Immature natural killer cell (primary cell): ENCODE results near the gene SNX18. TPM values are rescaled to one million over a fixed set of nuclear protein-coding genes. Genes with fewer than 3 reads are reported as not detected.
"Not testable (repeated sequence)": the region's sequence is repeated elsewhere in the genome, so short reads cannot be mapped to it uniquely, and the experiment has no call there.

Experiments
- DNase-seq, 3 donors: peaks; one replicate each; pipeline ENCODE4 v3.0.0; 2022; ENCODE audit warnings: mixed read lengths in 1 of 3
- H3K27ac Mint-ChIP-seq, 6 donors: one replicate each; pipeline ENCODE4 v1.8.0; 2020; ENCODE audit warnings: mixed read lengths in 6 of 6, mild to moderate bottlenecking in 5 of 6, inconsistent platforms in 4 of 6, moderate library complexity in 3 of 6
- H3K27me3 Mint-ChIP-seq, 3 donors: one replicate each; pipeline ENCODE4 v1.8.0; 2020 to 2021; ENCODE audit warnings: low read depth in 3 of 3, mild to moderate bottlenecking in 3 of 3, mixed read lengths in 3 of 3, moderate library complexity in 3 of 3, inconsistent platforms in 1 of 3
- H3K36me3 Mint-ChIP-seq, 3 donors: one replicate each; pipeline ENCODE4 v1.8.0; 2020; ENCODE audit warnings: mixed read lengths in 3 of 3, inconsistent platforms in 2 of 3, mild to moderate bottlenecking in 2 of 3
- H3K4me1 Mint-ChIP-seq, 2 donors: one replicate each; pipeline ENCODE4 v1.8.0; 2020; ENCODE audit warnings: inconsistent platforms in 2 of 2, mild to moderate bottlenecking in 2 of 2, mixed read lengths in 2 of 2, moderate library complexity in 1 of 2
- H3K4me3 Mint-ChIP-seq, 5 donors: one replicate each; pipeline ENCODE4 v1.8.0; 2020; ENCODE audit warnings: mild to moderate bottlenecking in 5 of 5, mixed read lengths in 5 of 5, inconsistent platforms in 3 of 5, moderate library complexity in 3 of 5
- H3K9me3 Mint-ChIP-seq, 6 donors: one replicate each; pipeline ENCODE4 v1.8.0; 2020; ENCODE audit warnings: mild to moderate bottlenecking in 6 of 6, mixed read lengths in 6 of 6, inconsistent platforms in 4 of 6, moderate library complexity in 3 of 6
- polyA plus RNA-seq, 3 donors: library from polyadenylated mRNA; unstranded; fragments of 300-500 nt; fragmentation: Illumina TruSeq; gene quantifications; one replicate each; pipeline ENCODE4 v1.2.3, GENCODE V29; 2021

The SNX18 gene
- polyA plus RNA-seq, 3 donors from 2014 or later: 1.5 to 10.2 (median 6.0) TPM

DNA sequence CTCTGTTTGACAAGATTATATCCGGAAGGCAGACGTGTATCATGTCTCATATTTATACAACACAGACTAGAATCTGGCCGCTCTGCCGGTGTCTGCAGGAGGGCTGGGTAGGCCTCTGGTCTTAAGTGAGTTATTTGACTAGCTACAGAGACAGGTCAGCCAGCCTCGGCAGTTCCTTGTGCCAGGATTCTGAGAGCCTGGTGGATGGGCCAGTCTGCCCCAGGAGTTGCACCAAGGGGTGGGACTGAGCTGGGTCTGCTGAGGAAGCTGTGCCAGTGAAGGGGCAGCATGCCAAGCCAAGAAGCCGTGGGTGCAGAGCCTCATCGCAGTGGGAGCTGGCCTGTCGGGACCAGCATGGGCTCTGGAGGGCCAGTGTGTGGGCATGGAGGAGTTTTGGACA is 7.1 kb downstream of the SNX18 start:
- peak overlapping the region in 4 of 5 donors; percentile 93 to 99 (median 94) for H3K4me3 Mint-ChIP-seq
- H3K4me1 Mint-ChIP-seq: peaks cover 0 to 17% of the 10 kb centered on the region in 2 donors
- H3K36me3 Mint-ChIP-seq: peaks cover 0 to under 1% (median 0%) of the 10 kb centered on the region in 3 donors
- peaks cover 0 to under 1% (median 0%) of the 10 kb centered on the region in 3 donors for H3K27me3 Mint-ChIP-seq
- no peaks in the 10 kb centered on the region for H3K9me3 Mint-ChIP-seq
- peak overlapping the region; percentile 72 to 90 (median 85) for H3K27ac Mint-ChIP-seq
- DNase-seq: no peak

- no peaks in the 10 kb centered on the region for H3K9me3 Mint-ChIP-seq
- no peak for DNase-seq
- peak overlapping the region in 4 of 5 donors; percentile 33 to 95 (median 94) for H3K4me3 Mint-ChIP-seq
- peaks cover 0 to 12% of the 10 kb centered on the region in 2 donors for H3K4me1 Mint-ChIP-seq
- H3K36me3 Mint-ChIP-seq: no peaks in the 10 kb centered on the region
- no peaks in the 10 kb centered on the region for H3K27me3 Mint-ChIP-seq
- H3K27ac Mint-ChIP-seq: peak overlapping the region; percentile 11 to 90 (median 75)
Measured at GRCh38 chr5:54525261-54525660, 7.7 kb downstream of the SNX18 start.

DNA sequence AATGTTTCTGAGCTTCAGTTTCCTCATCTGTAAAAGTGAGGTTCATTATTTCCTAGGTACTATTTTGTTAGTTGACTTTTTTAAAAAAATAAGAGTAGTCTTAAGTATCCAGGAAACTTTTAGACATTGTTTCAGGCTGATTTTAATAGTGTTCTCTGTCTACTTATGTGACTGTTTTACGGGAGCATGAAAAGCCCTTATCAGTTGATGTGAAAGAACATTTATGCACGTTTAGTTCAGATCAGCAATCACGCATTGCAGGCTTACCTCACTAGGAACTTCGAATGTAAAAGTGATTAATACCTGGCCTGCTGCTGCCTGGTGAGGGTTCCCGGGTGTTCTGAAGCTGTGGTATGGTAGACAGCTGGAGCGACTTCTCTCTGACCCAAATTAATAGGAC is 8.1 kb downstream of the SNX18 start:
- H3K36me3 Mint-ChIP-seq: no peaks in the 10 kb centered on the region
- DNase-seq: no peak
- peak overlapping the region in 5 of 6 donors; percentile 48 to 90 (median 77) for H3K27ac Mint-ChIP-seq
- H3K4me1 Mint-ChIP-seq: peaks cover 0 to 8% of the 10 kb centered on the region in 2 donors
- H3K4me3 Mint-ChIP-seq: peak overlapping the region in 4 of 5 donors; percentile 33 to 95 (median 94)
- no peaks in the 10 kb centered on the region for H3K27me3 Mint-ChIP-seq
- H3K9me3 Mint-ChIP-seq: no peaks in the 10 kb centered on the region

DNA sequence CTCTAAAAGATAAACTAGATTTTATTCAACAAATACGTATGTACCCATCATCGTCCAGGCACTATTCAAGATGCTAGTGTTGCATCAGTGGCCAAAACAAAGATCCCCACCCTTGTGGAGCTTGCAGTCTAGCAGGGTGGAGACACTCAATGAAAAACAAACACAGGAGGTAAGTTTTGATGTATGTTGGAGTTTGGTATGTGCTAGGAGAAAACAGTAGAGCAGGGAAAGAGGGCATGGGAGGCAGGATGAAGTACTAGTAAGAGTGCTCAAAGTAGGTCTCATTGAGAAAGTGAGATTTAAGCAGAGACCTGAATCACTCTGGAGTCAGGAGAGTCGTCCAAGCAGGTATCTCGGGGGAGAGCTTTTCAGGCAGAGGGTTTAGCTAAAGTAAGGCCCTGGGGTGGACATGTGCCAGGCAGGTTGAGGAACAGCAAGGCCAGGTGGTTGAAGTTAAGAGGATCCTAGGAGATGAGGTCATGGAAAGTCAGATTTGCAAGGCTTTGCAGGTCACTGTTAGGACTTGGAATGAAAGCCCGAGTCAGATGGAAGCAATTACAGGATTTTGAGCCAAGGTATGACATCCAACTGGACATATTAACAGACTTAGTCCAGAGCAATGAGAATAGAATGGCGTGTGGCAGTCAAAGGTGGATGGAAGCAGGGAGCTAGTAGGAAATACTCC is 9.2 kb downstream of the SNX18 start:
- H3K4me3 Mint-ChIP-seq: no peak overlapping the region
- H3K27me3 Mint-ChIP-seq: no peaks in the 10 kb centered on the region
- no peak overlapping the region for H3K27ac Mint-ChIP-seq
- no peak for DNase-seq
- H3K36me3 Mint-ChIP-seq: no peaks in the 10 kb centered on the region
- peaks cover 0 to 11% of the 10 kb centered on the region in 2 donors for H3K4me1 Mint-ChIP-seq
- no peaks in the 10 kb centered on the region for H3K9me3 Mint-ChIP-seq

- peaks cover 0 to 2% (median 1%) of the 10 kb centered on the region in 3 donors for H3K27me3 Mint-ChIP-seq
- DNase-seq: no peak
Measured at GRCh38 chr5:54528633-54529209, 11.2 kb downstream of the SNX18 start.

GRCh38 chr5:54529565-54529964 is 12.0 kb downstream of the SNX18 start:
- peak overlapping the region in 4 of 5 donors; percentile 46 to 63 (median 58) for H3K4me3 Mint-ChIP-seq
- peak overlapping the region in 4 of 6 donors; percentile 38 to 79 (median 56) for H3K27ac Mint-ChIP-seq
- no peaks in the 10 kb centered on the region for H3K9me3 Mint-ChIP-seq
- DNase-seq: no peak
- H3K4me1 Mint-ChIP-seq: peaks cover 0 to 35% of the 10 kb centered on the region in 2 donors
- H3K27me3 Mint-ChIP-seq: peaks cover 0 to 2% (median 1%) of the 10 kb centered on the region in 3 donors
- no peaks in the 10 kb centered on the region for H3K36me3 Mint-ChIP-seq

More at GRCh38 chr5:54528633-54529209, 11.2 kb downstream of the SNX18 start:
- no peak overlapping the region for H3K27ac Mint-ChIP-seq
- H3K4me1 Mint-ChIP-seq: peaks cover 0 to 26% of the 10 kb centered on the region in 2 donors
- H3K4me3 Mint-ChIP-seq: no peak overlapping the region
- no peaks in the 10 kb centered on the region for H3K9me3 Mint-ChIP-seq
- no peaks in the 10 kb centered on the region for H3K36me3 Mint-ChIP-seq

DNA sequence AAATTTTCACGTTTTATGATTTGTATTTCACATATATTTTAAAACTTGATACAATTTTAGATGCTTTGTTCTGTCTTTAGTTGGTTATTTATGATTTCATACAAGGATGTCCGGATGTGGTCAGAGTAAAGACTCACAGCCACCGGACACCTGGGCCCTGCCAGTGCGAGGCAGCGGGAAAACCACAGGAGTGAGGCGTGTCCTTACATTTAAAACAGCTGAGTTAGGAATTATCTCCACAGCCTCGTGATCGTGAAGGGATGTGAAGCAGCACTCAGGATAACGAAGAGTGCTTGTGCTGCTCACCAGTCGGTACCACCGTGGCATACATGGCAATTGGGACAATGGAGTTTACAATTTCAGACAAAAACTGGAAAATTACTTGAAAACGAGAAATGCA is 14.0 kb downstream of the SNX18 start:
- no peaks in the 10 kb centered on the region for H3K9me3 Mint-ChIP-seq
- H3K27ac Mint-ChIP-seq: peak overlapping the region; percentile 9 to 92 (median 64)
- H3K36me3 Mint-ChIP-seq: no peaks in the 10 kb centered on the region
- H3K4me1 Mint-ChIP-seq: peaks cover 0 to 50% of the 10 kb centered on the region in 2 donors
- peaks cover 0 to 2% (median 1%) of the 10 kb centered on the region in 3 donors for H3K27me3 Mint-ChIP-seq
- peak in 1 of 3 donors; percentile 27 for DNase-seq
- peak overlapping the region; percentile 63 to 74 (median 67) for H3K4me3 Mint-ChIP-seq

DNA sequence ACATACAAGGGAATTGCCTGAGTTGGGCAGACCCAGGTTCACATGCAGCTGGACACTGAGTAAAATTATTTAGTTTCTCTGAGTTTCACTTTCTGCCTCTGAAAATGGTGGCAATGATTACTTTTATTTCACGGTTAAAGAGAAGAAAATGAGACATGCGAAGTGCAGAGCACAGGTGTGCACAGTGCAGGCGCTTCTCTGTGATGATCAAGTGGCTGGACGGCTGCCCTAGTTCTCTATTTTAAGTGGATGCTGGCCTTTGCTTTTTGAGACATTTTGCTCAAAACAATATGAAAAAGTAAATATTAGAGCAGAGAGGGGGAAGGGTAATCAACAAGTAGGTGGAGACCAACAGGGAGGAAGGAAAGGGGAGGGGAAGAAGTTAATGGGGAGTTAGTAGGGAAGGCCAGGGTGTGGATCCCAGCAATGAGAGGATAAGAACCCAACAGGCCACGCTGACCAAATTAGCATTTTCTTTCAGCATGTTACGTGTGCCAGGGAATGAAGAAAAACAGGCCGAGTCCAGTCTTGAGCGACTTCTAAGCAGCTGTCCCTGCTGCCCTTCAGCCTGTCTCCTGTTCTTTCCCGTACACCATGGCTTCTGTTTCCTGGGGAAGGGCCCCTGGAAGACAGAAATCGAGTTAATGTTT is 16.1 kb downstream of the SNX18 start:
- no peaks in the 10 kb centered on the region for H3K36me3 Mint-ChIP-seq
- H3K9me3 Mint-ChIP-seq: no peaks in the 10 kb centered on the region
- H3K4me1 Mint-ChIP-seq: peaks cover 0 to 70% of the 10 kb centered on the region in 2 donors
- no peak for DNase-seq
- peaks cover 0 to 3% (median 2%) of the 10 kb centered on the region in 3 donors for H3K27me3 Mint-ChIP-seq
- peak overlapping the region; percentile 73 to 88 (median 82) for H3K27ac Mint-ChIP-seq
- peak overlapping the region; percentile 6 to 54 (median 31) for H3K4me3 Mint-ChIP-seq

DNA sequence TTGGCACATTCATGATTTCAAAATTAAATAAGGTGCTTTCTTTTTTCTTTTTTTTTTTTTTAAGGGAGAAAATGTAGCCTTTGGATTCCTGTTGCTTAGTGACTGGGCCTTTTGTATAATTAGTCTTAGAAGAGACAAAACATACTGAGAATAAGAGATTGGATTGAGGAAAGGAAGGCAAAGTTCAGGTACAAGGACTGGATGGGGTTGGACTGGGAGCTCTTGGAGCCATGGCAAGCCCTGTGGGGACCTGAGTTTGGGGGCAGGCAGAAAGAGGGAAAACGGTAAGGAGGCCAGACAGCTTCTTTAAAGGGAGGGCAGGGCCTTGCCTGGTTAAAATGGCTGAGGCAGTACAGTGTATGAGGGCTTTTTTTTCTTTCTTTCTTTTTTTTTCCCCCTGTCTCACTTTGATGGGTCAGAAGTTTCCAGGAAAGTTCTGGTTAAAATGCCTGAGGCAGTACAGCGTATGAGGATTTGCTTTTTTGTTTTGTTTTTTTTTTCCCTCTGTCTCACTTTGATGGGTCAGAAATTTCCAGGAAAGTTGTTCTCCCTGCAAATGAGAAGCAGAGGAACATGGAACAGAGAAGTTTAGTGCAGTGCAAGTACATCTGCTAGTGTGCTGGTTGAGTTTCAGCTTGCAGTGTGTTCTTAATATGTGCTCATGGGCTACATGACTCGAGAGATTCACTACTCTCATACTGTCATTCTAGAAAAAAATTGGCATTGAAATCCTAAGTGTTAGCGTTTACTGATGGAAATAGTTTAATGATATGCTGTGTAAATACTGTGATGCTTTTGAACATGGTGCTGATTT is 16.8 kb downstream of the SNX18 start:
- Mint-ChIP-seq H3K27me3 (peaks cover 2 to 3% (median 2%) of the 10 kb centered on the region in 3 donors), H3K9me3 (no peaks in the 10 kb centered on the region), H3K27ac (peak overlapping the region; percentile 55 to 88 (median 78)), H3K36me3 (no peaks in the 10 kb centered on the region), H3K4me1 (peaks cover 0 to 76% of the 10 kb centered on the region in 2 donors), H3K4me3 (peak overlapping the region in 4 of 5 donors; percentile 34 to 51 (median 46))
- no peak for DNase-seq

GRCh38 chr5:54535149-54535844 is 17.7 kb downstream of the SNX18 start:
- Mint-ChIP-seq H3K4me1 (peaks cover 0 to 82% of the 10 kb centered on the region in 2 donors), H3K27me3 (peaks cover 2 to 3% (median 2%) of the 10 kb centered on the region in 3 donors), H3K9me3 (no peaks in the 10 kb centered on the region), H3K4me3 (peak overlapping the region in 1 of 5 donors; percentile 19), H3K27ac (peak overlapping the region in 5 of 6 donors; percentile 58 to 91 (median 82)), H3K36me3 (no peaks in the 10 kb centered on the region)
- DNase-seq: no peak

DNA sequence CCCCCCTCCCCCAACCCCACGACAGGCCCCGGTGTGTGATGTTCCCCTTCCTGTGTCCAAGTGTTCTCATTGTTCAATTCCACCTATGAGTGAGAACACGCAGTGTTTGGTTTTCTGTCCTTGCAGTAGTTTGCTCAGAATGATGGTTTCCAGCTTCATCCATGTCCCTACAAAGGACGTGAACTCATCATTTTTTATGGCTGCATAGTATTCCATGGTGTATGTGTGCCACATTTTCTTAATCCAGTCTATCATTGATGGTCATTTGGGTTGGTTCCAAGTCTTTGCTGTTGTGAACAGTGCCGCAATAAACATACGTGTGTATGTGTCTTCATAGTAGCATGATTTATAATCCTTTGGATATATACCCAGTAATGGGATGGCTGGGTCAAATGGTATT is 18.8 kb downstream of the SNX18 start:
- Mint-ChIP-seq H3K27ac (peak overlapping the region in 5 of 6 donors; percentile 60 to 91 (median 81)), H3K4me1 (peaks cover 0 to 78% of the 10 kb centered on the region in 2 donors), H3K4me3 (peak overlapping the region in 1 of 5 donors; percentile 14)
- DNase-seq, H3K27me3 Mint-ChIP-seq, H3K9me3 Mint-ChIP-seq, H3K36me3 Mint-ChIP-seq: not testable (repeated sequence)

DNA sequence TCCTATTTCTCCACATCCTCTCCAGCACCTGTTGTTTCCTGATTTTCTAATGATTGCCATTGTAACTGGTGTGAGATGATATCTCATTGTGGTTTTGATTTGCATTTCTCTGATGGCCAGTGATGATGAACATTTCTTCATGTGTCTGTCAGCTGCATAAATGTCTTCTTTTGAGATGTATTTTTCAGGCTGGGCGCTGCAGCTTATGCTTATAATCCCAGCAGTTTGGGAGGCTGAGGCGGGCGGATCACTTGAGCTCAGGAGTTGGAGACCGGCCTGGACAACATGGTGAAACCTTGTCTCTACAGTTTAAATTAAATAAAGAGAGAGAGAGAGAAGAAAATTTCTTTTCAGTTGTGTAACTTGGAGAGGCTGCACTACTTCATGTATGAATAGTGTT is 19.3 kb downstream of the SNX18 start:
- peaks cover 0 to 78% of the 10 kb centered on the region in 2 donors for H3K4me1 Mint-ChIP-seq
- H3K9me3 Mint-ChIP-seq, H3K27me3 Mint-ChIP-seq, H3K36me3 Mint-ChIP-seq, DNase-seq: not testable (repeated sequence)
- H3K27ac Mint-ChIP-seq: peak overlapping the region; percentile 60 to 91 (median 76)
- H3K4me3 Mint-ChIP-seq: peak overlapping the region; percentile 10 to 75 (median 59)

DNA sequence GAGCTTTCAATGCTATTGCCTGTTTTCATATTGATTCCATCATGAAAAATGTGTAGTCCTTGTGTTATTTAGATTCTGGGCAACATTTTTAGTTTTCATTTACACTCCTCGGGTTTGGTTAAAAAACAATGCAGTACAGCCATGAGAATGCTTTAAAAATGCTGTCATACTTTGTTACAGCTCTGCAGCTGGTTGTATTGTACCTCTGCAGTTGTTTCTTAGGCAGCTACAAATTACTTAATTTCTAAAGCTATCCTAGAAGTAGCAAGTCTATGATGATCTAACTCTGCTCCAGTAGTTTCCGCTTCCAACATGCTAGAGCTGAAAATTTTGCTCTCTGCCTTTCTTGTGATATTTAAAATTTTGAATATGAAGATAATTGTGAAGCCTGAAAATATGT is 20.2 kb downstream of the SNX18 start:
- H3K4me1 Mint-ChIP-seq: peaks cover 0 to 78% of the 10 kb centered on the region in 2 donors
- peak overlapping the region; percentile 22 to 74 (median 44) for H3K4me3 Mint-ChIP-seq
- H3K9me3 Mint-ChIP-seq: no peaks in the 10 kb centered on the region
- DNase-seq: no peak
- peak overlapping the region; percentile 60 to 91 (median 78) for H3K27ac Mint-ChIP-seq
- no peaks in the 10 kb centered on the region for H3K36me3 Mint-ChIP-seq
- peaks cover 2 to 3% (median 2%) of the 10 kb centered on the region in 3 donors for H3K27me3 Mint-ChIP-seq
